Measurements from ENCODE around the gene CAPN12.
"Not testable (repeated sequence)": the region's sequence is repeated elsewhere in the genome, so short reads cannot be mapped to it uniquely, and the experiment has no call there.

The CAPN12 gene

GRCh38 chr19:38744298-38744681, at the start of gene CAPN12:
CAPN12 (minus strand) TSS chr19:38744474; CDS start chr19:38744165, 309 bp downstream.
- no peak for DNase-seq

- no peak for DNase-seq
These were observed 49.4 kb upstream of the CAPN12 start for GRCh38 chr19:38793671-38794070.

- no peak for DNase-seq
These were observed 48.9 kb upstream of the CAPN12 start for GRCh38 chr19:38793177-38793576.

GRCh38 chr19:38792250-38793111, 48.2 kb upstream of the CAPN12 start:
- DNase-seq = no peak

GRCh38 chr19:38791451-38792064, 47.3 kb upstream of the CAPN12 start:
- not testable (repeated sequence) for DNase-seq

GRCh38 chr19:38790507-38791403, 46.5 kb upstream of the CAPN12 start:
- not testable (repeated sequence) for DNase-seq

GRCh38 chr19:38788478-38789243, 44.4 kb upstream of the CAPN12 start, which contains the start of gene LGALS7B:
LGALS7B (plus strand) TSS chr19:38789200; CDS start chr19:38789227, 27 bp downstream.
- no peak for DNase-seq

GRCh38 chr19:38786572-38787265, 42.4 kb upstream of the CAPN12 start:
- no peak for DNase-seq

- DNase-seq = not testable (repeated sequence)
These were observed 41.8 kb upstream of the CAPN12 start for GRCh38 chr19:38786061-38786460.

GRCh38 chr19:38785187-38785699, 41.0 kb upstream of the CAPN12 start:
- no peak for DNase-seq

GRCh38 chr19:38784224-38784623, 40.0 kb upstream of the CAPN12 start:
- no peak for DNase-seq

GRCh38 chr19:38782212-38782611, 37.9 kb upstream of the CAPN12 start:
- DNase-seq = not testable (repeated sequence)

- no peak for DNase-seq
These were observed 36.8 kb upstream of the CAPN12 start for GRCh38 chr19:38781058-38781457.

GRCh38 chr19:38780443-38780842, 36.2 kb upstream of the CAPN12 start:
- no peak for DNase-seq

- no peak for DNase-seq
These were observed 34.5 kb upstream of the CAPN12 start for GRCh38 chr19:38778733-38779132.

- no peak for DNase-seq
These were observed 30.1 kb upstream of the CAPN12 start for GRCh38 chr19:38774181-38774950.

- no peak for DNase-seq
These were observed 29.3 kb upstream of the CAPN12 start, which contains the start of gene LGALS7 for GRCh38 chr19:38773469-38774177. LGALS7 (minus strand) TSS chr19:38773517; CDS start chr19:38773492, 25 bp downstream.

- DNase-seq = not testable (repeated sequence)
These were observed 27.3 kb upstream of the CAPN12 start for GRCh38 chr19:38771569-38771968.

- DNase-seq = not testable (repeated sequence)
These were observed 26.6 kb upstream of the CAPN12 start for GRCh38 chr19:38770949-38771275.
